BLaER1 treated with 17β-estradiol and CSF1 and Interleukin-3, amounts not matched to agents 10 nM and 100 nM (cell line): ENCODE data around the gene RASGRP2.

Experiments
- H3K27ac ChIP-seq, 11 experiments: shearing (Covaris generic); formaldehyde crosslinking; 2 replicates each; pipeline ENCODE4 v1.8.1; 2022
- H3K27me3 ChIP-seq, 11 experiments: shearing (Covaris generic); formaldehyde crosslinking; 2 replicates each; pipeline ENCODE4 v1.8.1; 2022
- H3K36me3 ChIP-seq, 11 experiments: shearing (Covaris generic); formaldehyde crosslinking; 2 replicates each; pipeline ENCODE4 v1.8.1; 2022
- H3K4me1 ChIP-seq, 10 experiments: shearing (Covaris generic); formaldehyde crosslinking; 2 replicates each; pipeline ENCODE4 v1.8.1; 2022
- H3K4me2 ChIP-seq, 11 experiments: shearing (Covaris generic); formaldehyde crosslinking; 2 replicates each; pipeline ENCODE4 v1.8.1; 2022
- H3K4me3 ChIP-seq, 10 experiments: shearing (Covaris generic); formaldehyde crosslinking; 2 replicates each; pipeline ENCODE4 v1.8.1; 2022
- H3K9ac ChIP-seq, 11 experiments: shearing (Covaris generic); formaldehyde crosslinking; 2 replicates each; pipeline ENCODE4 v1.8.1; 2022
- H3K9me3 ChIP-seq, 11 experiments: shearing (Covaris generic); formaldehyde crosslinking; replicated peaks in 1 of 11; 2 replicates each; pipeline ENCODE4 v1.8.1; 2022
- H4K20me1 ChIP-seq, 11 experiments: shearing (Covaris generic); formaldehyde crosslinking; 2 replicates each; pipeline ENCODE4 v1.8.1; 2022
- Cebpa-rat ChIP-seq, 11 experiments: shearing (Covaris generic); IDR thresholded peaks; 2 replicates each; pipeline ENCODE4 v1.8.1; 2022

The RASGRP2 gene

GRCh38 chr11:64743591-64744543 lies at the start of gene RASGRP2:
TSS of gene RASGRP2 (minus strand) at chr11:64744142. CDS start at chr11:64742866, 1,276 bp downstream.
- no peaks in the 10 kb centered on the region for H3K9me3 ChIP-seq
- no peaks in the 10 kb centered on the region for H3K27me3 ChIP-seq
- peaks cover 34 to 72% (median 55%) of the 10 kb centered on the region in 10 experiments for H3K4me1 ChIP-seq
- TF ChIP-seq Cebpa-rat (IDR thresholded peaks at IDR 0.05), result no peak
- H3K4me2 ChIP-seq, result peak within 1 kb of the TSS; percentile 89 to 100 (median 98)
- peaks cover 0 to 39% (median 30%) of the 10 kb centered on the region in 11 experiments; a peak in 16 of 22 replicates for H4K20me1 ChIP-seq
- peak within 1 kb of the TSS; percentile 82 to 97 (median 93) for H3K9ac ChIP-seq
- peak within 1 kb of the TSS; percentile 82 to 100 (median 99) for H3K27ac ChIP-seq
- peak within 1 kb of the TSS; percentile 67 to 91 (median 74) for H3K4me3 ChIP-seq
- peaks cover 3 to 33% (median 24%) of the 10 kb centered on the region in 11 experiments; a peak in 20 of 22 replicates for H3K36me3 ChIP-seq

- H4K20me1 ChIP-seq, result peaks cover 0 to 66% (median 4%) of the 10 kb centered on the region in 11 experiments; a peak in 8 of 22 replicates
- no peak overlapping the region for H3K27ac ChIP-seq
- no peak for TF ChIP-seq Cebpa-rat (IDR thresholded peaks at IDR 0.05)
- H3K9ac ChIP-seq, result no peak overlapping the region
- no peak overlapping the region for H3K4me3 ChIP-seq
- peaks cover 16 to 57% (median 49%) of the 10 kb centered on the region in 10 experiments; a peak in 19 of 20 replicates for H3K4me1 ChIP-seq
- H3K27me3 ChIP-seq, result no peaks in the 10 kb centered on the region
- peak overlapping the region in 1 of 11 experiments; percentile 84; a peak in 1 of 22 replicates for H3K4me2 ChIP-seq
- H3K9me3 ChIP-seq, result no peaks in the 10 kb centered on the region
- peaks cover 27 to 90% (median 43%) of the 10 kb centered on the region in 11 experiments; a peak in 21 of 22 replicates for H3K36me3 ChIP-seq
Measured at GRCh38 chr11:64792482-64792881, 48.5 kb upstream of the RASGRP2 start.

- TF ChIP-seq Cebpa-rat (IDR thresholded peaks at IDR 0.05), result no peak
- H3K4me1 ChIP-seq, result peaks cover 16 to 51% (median 44%) of the 10 kb centered on the region in 10 experiments; a peak in 19 of 20 replicates
- peaks cover 0 to 61% (median 4%) of the 10 kb centered on the region in 11 experiments; a peak in 8 of 22 replicates for H4K20me1 ChIP-seq
- H3K9me3 ChIP-seq, result no peaks in the 10 kb centered on the region
- H3K27ac ChIP-seq, result no peak overlapping the region
- H3K4me2 ChIP-seq, result no peak overlapping the region
- H3K4me3 ChIP-seq, result no peak overlapping the region
- H3K36me3 ChIP-seq, result peaks cover 22 to 84% (median 38%) of the 10 kb centered on the region in 11 experiments; a peak in 21 of 22 replicates
- no peaks in the 10 kb centered on the region for H3K27me3 ChIP-seq
- 0 out of 22 replicates have a peak overlapping the region, but pooled peaks of 1 of the 11 experiments have one; percentile 14 for H3K9ac ChIP-seq
Measured at GRCh38 chr11:64791781-64792291, 47.9 kb upstream of the RASGRP2 start.

- H3K9me3 ChIP-seq, result no peaks in the 10 kb centered on the region
- H3K4me1 ChIP-seq, result peaks cover 8 to 37% (median 31%) of the 10 kb centered on the region in 10 experiments; a peak in 18 of 20 replicates
- no peak overlapping the region for H3K4me2 ChIP-seq
- peaks cover 17 to 75% (median 29%) of the 10 kb centered on the region in 11 experiments; a peak in 21 of 22 replicates for H3K36me3 ChIP-seq
- no peak for TF ChIP-seq Cebpa-rat (IDR thresholded peaks at IDR 0.05)
- no peak overlapping the region; a peak in 1 of 22 replicates for H3K9ac ChIP-seq
- H3K27ac ChIP-seq, result no peak overlapping the region
- H4K20me1 ChIP-seq, result peaks cover 0 to 50% (median 4%) of the 10 kb centered on the region in 11 experiments; a peak in 7 of 22 replicates
- H3K4me3 ChIP-seq, result no peak overlapping the region
- no peaks in the 10 kb centered on the region for H3K27me3 ChIP-seq
Measured at GRCh38 chr11:64790205-64791095, 46.5 kb upstream of the RASGRP2 start.

- Histone ChIP-seq H3K9me3 (no peaks in the 10 kb centered on the region), H3K27me3 (no peaks in the 10 kb centered on the region), H4K20me1 (peaks cover 0 to 43% (median 4%) of the 10 kb centered on the region in 11 experiments; a peak in 7 of 22 replicates), H3K36me3 (peaks cover 17 to 66% (median 30%) of the 10 kb centered on the region in 11 experiments; a peak in 21 of 22 replicates), H3K4me2 (no peak overlapping the region), H3K4me3 (no peak overlapping the region), H3K9ac (no peak overlapping the region; a peak in 1 of 22 replicates), H3K4me1 (peaks cover 8 to 28% (median 24%) of the 10 kb centered on the region in 10 experiments; a peak in 18 of 20 replicates), H3K27ac (peak overlapping the region in 1 of 11 experiments; percentile 2; a peak in 1 of 22 replicates)
- TF ChIP-seq Cebpa-rat (IDR thresholded peaks at IDR 0.05), result no peak
Measured at GRCh38 chr11:64789331-64790204, 45.6 kb upstream of the RASGRP2 start.

GRCh38 chr11:64788321-64789215 lies 44.6 kb upstream of the RASGRP2 start:
- Histone ChIP-seq H3K27me3 (no peaks in the 10 kb centered on the region), H3K27ac (peak overlapping the region in 1 of 11 experiments; percentile 2; a peak in 1 of 22 replicates), H3K9ac (peak overlapping the region in 2 of 11 experiments; percentile 5 to 9; a peak in 2 of 22 replicates), H4K20me1 (peaks cover 0 to 34% (median 0%) of the 10 kb centered on the region in 11 experiments; a peak in 6 of 22 replicates), H3K4me2 (no peak overlapping the region), H3K9me3 (no peaks in the 10 kb centered on the region), H3K4me1 (peaks cover 3 to 18% (median 14%) of the 10 kb centered on the region in 10 experiments; a peak in 16 of 20 replicates), H3K36me3 (peaks cover 17 to 56% (median 35%) of the 10 kb centered on the region in 11 experiments; a peak in 21 of 22 replicates), H3K4me3 (no peak overlapping the region)
- no peak for TF ChIP-seq Cebpa-rat (IDR thresholded peaks at IDR 0.05)
